HG03064 (cell line): ENCODE data around the gene HSF4.
"Not testable (repeated sequence)": the region's sequence is repeated elsewhere in the genome, so short reads cannot be mapped to it uniquely, and the experiment has no call there.

Source experiments
- ATAC-seq: cut with Tn5 transposase; IDR thresholded peaks from one replicate; pipeline ENCODE4 v1.9.1; 2021; ENCODE audit warnings: low read depth; ENCODE audit not compliant: unreplicated experiment

HSF4 gene

GRCh38 chr16:67164599-67165061 lies at the start of gene HSF4:
Gene HSF4 (plus strand): TSS chr16:67164745. CDS start chr16:67164812, 67 bp downstream.
- no peak for ATAC-seq

GRCh38 chr16:67114793-67115192 lies 49.8 kb upstream of the HSF4 start:
- ATAC-seq = no peak

GRCh38 chr16:67115639-67116038 lies 48.9 kb upstream of the HSF4 start:
- ATAC-seq = no peak

GRCh38 chr16:67116388-67117311 lies 47.9 kb upstream of the HSF4 start:
- ATAC-seq = no peak

GRCh38 chr16:67117716-67118115 lies 46.8 kb upstream of the HSF4 start:
- ATAC-seq = no peak

- no peak for ATAC-seq
Observed at GRCh38 chr16:67120025-67120424, 44.5 kb upstream of the HSF4 start.

GRCh38 chr16:67122799-67123198 lies 41.7 kb upstream of the HSF4 start:
- not testable (repeated sequence) for ATAC-seq

GRCh38 chr16:67128417-67128816 lies 36.1 kb upstream of the HSF4 start:
- ATAC-seq = no peak

- no peak for ATAC-seq
Observed at GRCh38 chr16:67128887-67129286, 35.7 kb upstream of the HSF4 start.

- ATAC-seq = no peak
Observed at GRCh38 chr16:67129422-67129821, 35.1 kb upstream of the HSF4 start.

GRCh38 chr16:67137605-67138004 lies 26.9 kb upstream of the HSF4 start:
- ATAC-seq = no peak

GRCh38 chr16:67141391-67141790 lies 23.2 kb upstream of the HSF4 start:
- ATAC-seq = no peak

- ATAC-seq = no peak
Observed at GRCh38 chr16:67142342-67142741, 22.2 kb upstream of the HSF4 start.

GRCh38 chr16:67144943-67145342 lies 19.6 kb upstream of the HSF4 start:
- ATAC-seq = no peak

- no peak for ATAC-seq
Observed at GRCh38 chr16:67145746-67146145, 18.8 kb upstream of the HSF4 start.

GRCh38 chr16:67146523-67147357 lies 17.8 kb upstream of the HSF4 start:
- ATAC-seq = no peak

GRCh38 chr16:67147437-67148140 lies 17.0 kb upstream of the HSF4 start:
- ATAC-seq = no peak

- ATAC-seq = no peak
Observed at GRCh38 chr16:67148221-67148620, 16.3 kb upstream of the HSF4 start.

- ATAC-seq = no peak
Observed at GRCh38 chr16:67148656-67149275, 15.8 kb upstream of the HSF4 start.
